ACC112 (cell line): ENCODE results near the gene EFCAB12.
"Not testable (repeated sequence)": the region's sequence is repeated elsewhere in the genome, so short reads cannot be mapped to it uniquely, and the experiment has no call there.

ENCODE experiments used
- H2AFZ ChIP-seq: fragments of 200-600 bp; sonication (generic); one replicate; pipeline ENCODE4 v1.6.0; 2017; ENCODE audit warnings: antibody characterized with exemption, low read length; ENCODE audit not compliant: unreplicated experiment
- H3K27ac ChIP-seq: fragments of 200-600 bp; sonication (generic); 2 replicates; pipeline ENCODE4 v1.5.1; 2014; ENCODE audit warnings: low read depth, mild to moderate bottlenecking, antibody characterized with exemption, low read length, moderate library complexity
- H3K27me3 ChIP-seq: fragments of 200-600 bp; sonication (generic); 2 replicates; pipeline ENCODE4 v1.6.1; 2014; ENCODE audit warnings: mild to moderate bottlenecking, antibody characterized with exemption, low read length, moderate library complexity, mixed read lengths; ENCODE audit not compliant: insufficient read depth
- H3K36me3 ChIP-seq: fragments of 200-600 bp; sonication (generic); 2 replicates; pipeline ENCODE4 v1.6.1; 2016; ENCODE audit warnings: mild to moderate bottlenecking, antibody characterized with exemption, low read length, moderate library complexity, mixed read lengths; ENCODE audit not compliant: insufficient read depth
- H3K4me1 ChIP-seq: fragments of 200-600 bp; sonication (generic); one replicate; pipeline ENCODE4 v1.6.1; 2016; ENCODE audit warnings: low read length, mixed read lengths; ENCODE audit not compliant: insufficient read depth, unreplicated experiment, control insufficient read depth
- H3K4me3 ChIP-seq: fragments of 200-600 bp; sonication (generic); 2 replicates; pipeline ENCODE4 v1.5.1; 2014; ENCODE audit warnings: mild to moderate bottlenecking, low read depth, low read length
- H3K79me2 ChIP-seq: fragments of 200-600 bp; sonication (generic); one replicate; pipeline ENCODE4 v1.6.0; 2016; ENCODE audit warnings: low read length; ENCODE audit not compliant: control insufficient read depth, unreplicated experiment, insufficient read depth

The EFCAB12 gene

DNA sequence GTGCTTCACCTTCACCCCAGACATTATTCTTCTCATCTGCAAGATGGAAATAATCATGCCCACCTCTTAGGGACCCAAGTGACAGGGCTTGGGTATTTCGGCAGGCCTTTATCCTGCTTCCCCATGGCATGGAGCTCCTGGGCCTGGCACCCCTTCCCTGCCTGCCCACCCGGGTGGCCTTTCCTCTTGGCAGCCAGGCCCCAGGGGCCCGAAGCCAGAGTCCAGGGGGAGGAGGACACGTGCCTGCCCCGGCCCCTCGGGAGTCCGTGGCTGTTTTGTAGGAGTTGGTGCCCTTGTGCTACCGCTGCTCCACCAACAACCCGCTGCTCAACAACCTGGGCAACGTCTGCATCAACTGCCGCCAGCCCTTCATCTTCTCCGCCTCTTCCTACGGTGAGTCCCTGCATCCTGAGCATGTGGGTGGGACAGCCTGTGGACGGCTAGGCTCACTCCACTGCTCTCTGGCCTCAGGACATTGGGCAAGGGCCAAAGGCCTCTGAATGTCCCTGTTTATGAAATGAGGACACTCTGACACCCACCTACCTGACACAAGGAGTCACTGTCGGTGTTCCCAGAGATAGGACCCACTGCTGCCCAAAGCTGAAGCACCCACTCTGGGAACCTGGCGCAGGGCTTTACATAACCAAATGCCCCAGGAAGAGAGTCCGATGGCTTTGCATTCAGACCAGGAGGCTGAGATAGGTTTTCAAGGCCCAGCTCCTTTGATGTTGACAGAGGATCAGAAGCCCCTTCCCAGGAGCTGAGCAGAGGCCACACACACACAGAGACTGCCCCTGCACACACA, 34.5 kb downstream of the EFCAB12 start:
- not testable (repeated sequence) for H3K4me3 ChIP-seq
- H3K36me3 ChIP-seq: peaks cover 12% of the 10 kb centered on the region

DNA sequence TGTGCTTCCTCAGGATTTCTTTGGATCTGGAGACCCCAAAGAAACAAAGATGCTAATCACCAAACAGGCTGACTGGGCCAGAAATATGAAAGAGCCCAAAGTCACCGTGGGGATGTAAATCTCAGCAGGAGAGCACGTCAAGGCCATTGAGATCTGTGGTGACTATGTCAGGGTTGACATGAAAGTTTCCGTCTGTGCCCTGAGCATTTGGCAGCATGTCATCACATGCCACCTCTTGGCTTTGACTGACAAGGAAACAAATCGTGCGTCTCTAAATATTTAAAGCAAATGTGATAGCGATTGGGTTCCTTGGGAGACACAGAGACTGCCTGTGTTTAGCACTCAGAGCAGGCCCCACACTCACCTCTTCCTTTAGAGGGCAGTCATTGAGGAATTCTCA, 35.2 kb downstream of the EFCAB12 start:
- H3K27ac ChIP-seq: no peak overlapping the region
- peaks cover 35% of the 10 kb centered on the region for H3K4me1 ChIP-seq
- peaks cover 12% of the 10 kb centered on the region for H3K36me3 ChIP-seq
- H3K27me3 ChIP-seq: no peaks in the 10 kb centered on the region
- peaks cover 33% of the 10 kb centered on the region for H3K79me2 ChIP-seq
- no peak overlapping the region for H2AFZ ChIP-seq
- no peak overlapping the region for H3K4me3 ChIP-seq

More for the DNA sequence above, 34.5 kb downstream of the EFCAB12 start:
- Histone ChIP-seq H3K79me2 (peaks cover 39% of the 10 kb centered on the region), H3K4me1 (peaks cover 30% of the 10 kb centered on the region)
- H2AFZ ChIP-seq, H3K27me3 ChIP-seq, H3K27ac ChIP-seq: not testable (repeated sequence)

DNA sequence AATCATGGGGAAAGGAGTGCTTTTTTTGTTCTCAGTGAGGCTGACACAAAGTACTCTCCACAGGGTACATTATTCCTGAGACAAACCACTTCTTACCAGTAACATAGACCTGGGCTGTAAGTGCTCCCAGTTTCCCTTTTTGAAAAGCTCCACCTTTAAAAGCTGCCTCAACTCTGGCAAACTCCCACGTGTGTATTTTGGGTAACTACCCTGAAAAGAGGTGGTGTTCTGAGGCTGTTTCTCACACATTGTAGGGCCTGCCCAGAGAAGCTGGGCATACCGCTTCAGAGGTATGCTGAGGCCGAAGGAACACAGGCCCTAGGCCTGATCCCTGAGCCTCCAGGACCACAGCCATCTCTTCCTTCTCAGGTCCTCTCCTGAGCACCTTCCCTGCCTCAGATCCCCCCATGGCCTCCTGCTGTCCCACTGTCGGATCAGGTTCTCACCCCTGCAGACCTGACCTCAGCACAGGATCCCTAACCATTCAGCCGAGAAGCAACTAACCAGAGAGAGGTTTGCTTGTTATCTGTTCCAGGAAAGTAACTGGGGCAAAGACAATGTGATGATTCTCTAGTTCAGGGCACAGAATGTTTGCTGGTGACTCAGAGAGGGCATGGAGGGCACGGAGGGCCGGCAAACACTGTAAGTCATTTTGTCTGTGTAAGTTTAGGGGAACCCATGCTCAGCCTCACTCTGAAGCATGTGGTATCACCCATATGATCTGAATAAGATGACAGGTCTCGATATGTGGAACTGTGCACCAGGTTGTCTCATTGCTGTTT, 36.1 kb downstream of the EFCAB12 start:
- Histone ChIP-seq H3K36me3 (peaks cover 12% of the 10 kb centered on the region), H3K79me2 (peaks cover 23% of the 10 kb centered on the region), H3K27ac (peak overlapping the region; percentile 50; the same call in 1 of the 2 replicates), H3K4me1 (peaks cover 37% of the 10 kb centered on the region)
- not testable (repeated sequence) for H3K4me3 ChIP-seq, H2AFZ ChIP-seq, H3K27me3 ChIP-seq

DNA sequence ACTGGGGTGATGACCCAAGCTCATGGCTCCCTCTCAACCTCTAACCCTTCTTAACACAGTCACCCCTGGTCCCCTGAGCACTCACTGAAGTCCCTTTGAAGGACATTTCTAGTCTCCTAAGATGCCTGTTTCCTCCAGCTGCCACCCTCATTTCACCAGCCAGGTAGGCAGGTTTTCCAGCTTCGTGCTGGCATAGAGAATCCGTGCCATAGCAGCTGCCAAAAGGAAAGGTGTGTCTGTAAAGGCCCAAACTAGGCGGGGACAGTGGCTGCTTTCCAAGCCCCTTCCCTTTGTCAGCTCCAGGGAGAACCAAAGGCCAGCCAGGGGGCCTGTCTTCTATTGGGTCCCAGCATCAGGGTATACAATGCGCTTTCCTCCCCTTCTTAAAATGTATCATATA, 36.9 kb downstream of the EFCAB12 start:
- peaks cover 37% of the 10 kb centered on the region for H3K4me1 ChIP-seq
- not testable (repeated sequence) for H3K27ac ChIP-seq, H2AFZ ChIP-seq, H3K4me3 ChIP-seq, H3K27me3 ChIP-seq
- H3K36me3 ChIP-seq: peaks cover 12% of the 10 kb centered on the region
- H3K79me2 ChIP-seq: peaks cover 16% of the 10 kb centered on the region

DNA sequence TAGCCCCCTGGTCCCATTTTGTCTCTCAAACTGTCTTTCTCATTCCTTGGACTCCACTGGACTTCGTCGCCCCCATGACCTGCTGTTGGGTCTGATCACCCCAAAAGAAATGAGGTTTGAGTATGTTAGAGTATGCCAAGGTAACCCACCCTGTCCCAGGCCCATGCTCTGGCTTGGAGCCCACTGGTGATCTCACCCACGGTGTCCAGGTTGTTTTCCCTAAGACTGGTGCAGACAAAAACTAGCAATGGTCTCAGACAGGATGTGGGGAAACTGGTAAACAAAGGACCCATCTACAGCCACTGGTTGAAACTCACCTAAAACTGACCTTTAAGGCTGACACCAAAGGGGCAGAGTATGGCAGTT, 38.9 kb downstream of the EFCAB12 start:
- no peak overlapping the region for H2AFZ ChIP-seq
- no peaks in the 10 kb centered on the region for H3K27me3 ChIP-seq
- H3K36me3 ChIP-seq: peaks cover 12% of the 10 kb centered on the region
- H3K4me1 ChIP-seq: peaks cover 37% of the 10 kb centered on the region
- no peaks in the 10 kb centered on the region for H3K79me2 ChIP-seq
- H3K27ac ChIP-seq: peak overlapping the region; percentile 96
- H3K4me3 ChIP-seq: no peak overlapping the region

DNA sequence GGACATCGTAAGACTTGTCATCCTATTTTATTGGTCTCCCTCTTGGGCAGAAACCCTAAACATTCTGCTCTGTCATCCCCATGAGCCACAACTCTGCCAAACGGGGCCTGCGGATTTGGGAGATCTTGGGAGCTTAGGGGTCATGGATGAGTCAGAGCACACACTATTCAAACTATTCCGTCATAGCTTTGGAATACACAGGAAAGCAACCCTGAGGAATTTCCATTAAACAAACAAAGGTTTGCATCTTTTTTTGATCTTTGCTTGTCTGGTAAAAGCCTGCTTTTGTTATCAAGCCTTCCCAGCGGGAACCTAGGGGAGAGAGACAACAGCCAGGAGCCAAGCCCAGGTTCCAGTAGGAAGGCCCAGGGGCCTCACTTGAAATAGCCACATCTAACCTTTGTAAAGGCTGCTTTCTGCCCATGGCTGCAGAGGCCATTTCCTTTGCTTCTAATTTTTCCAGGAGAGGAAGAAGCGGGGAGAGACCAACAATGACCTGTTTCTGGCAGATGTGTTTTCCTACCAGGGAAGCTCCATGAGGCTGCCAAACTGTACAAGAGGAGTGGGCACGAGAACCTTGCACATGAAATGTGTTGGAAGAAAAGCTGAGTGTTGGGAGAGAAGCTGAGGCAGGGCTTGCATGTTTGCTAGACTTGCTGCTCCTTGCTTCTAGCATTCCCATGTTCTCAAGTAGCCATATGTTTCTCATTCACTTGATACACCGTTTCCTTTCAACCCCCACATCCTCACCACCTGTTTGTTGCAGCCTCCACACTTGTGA, 39.5 kb downstream of the EFCAB12 start:
- H3K4me3 ChIP-seq, H2AFZ ChIP-seq, H3K79me2 ChIP-seq, H3K27me3 ChIP-seq: not testable (repeated sequence)
- Histone ChIP-seq H3K4me1 (peaks cover 37% of the 10 kb centered on the region), H3K27ac (peak overlapping the region; percentile 96), H3K36me3 (peaks cover 12% of the 10 kb centered on the region)

DNA sequence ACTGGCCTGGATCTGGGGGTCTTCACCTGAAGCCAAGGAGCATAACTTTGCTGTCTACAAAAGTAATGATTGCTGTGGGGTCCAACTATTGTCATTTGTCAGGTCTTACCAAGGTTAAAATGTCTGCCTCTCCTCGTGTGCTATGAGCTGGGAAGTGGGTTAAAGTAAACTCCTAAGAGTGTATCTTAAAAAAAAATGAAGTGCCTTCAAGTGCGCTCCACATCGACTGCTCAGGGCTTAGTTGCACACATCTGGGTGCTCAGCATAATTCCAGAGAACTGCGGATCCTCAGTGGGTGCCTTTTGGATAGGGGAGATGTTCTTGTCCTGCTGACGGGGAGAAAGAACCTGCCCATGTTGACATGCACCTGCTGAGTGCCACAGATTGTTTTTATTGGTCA, 40.9 kb downstream of the EFCAB12 start:
- peaks cover 30% of the 10 kb centered on the region for H3K4me1 ChIP-seq
- no peak overlapping the region for H2AFZ ChIP-seq
- H3K36me3 ChIP-seq: peaks cover 12% of the 10 kb centered on the region
- H3K27me3 ChIP-seq: no peaks in the 10 kb centered on the region
- no peaks in the 10 kb centered on the region for H3K79me2 ChIP-seq
- no peak overlapping the region for H3K27ac ChIP-seq
- H3K4me3 ChIP-seq: no peak overlapping the region

DNA sequence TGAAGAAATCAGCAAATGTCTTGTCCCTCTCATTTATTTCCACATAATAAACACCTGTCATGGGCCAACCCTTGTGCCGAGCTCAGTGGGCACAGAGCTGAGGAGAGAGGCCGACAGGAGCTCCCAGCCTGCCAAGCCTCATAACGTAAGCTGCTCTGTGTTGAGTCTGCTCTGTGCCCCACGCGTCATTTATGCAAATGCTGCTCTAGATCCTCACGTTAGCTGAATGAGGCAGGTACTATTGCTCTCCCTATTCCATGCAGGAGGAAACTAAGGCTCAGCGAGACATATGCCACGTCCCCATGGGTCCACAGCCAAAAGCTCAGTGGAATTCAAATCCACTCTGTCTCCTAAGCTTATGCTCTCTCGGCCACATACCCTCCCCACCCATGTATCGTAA, 41.5 kb downstream of the EFCAB12 start:
- peaks cover 12% of the 10 kb centered on the region for H3K36me3 ChIP-seq
- H2AFZ ChIP-seq: no peak overlapping the region
- H3K27me3 ChIP-seq: no peaks in the 10 kb centered on the region
- H3K4me3 ChIP-seq: no peak overlapping the region
- no peaks in the 10 kb centered on the region for H3K79me2 ChIP-seq
- peaks cover 25% of the 10 kb centered on the region for H3K4me1 ChIP-seq
- H3K27ac ChIP-seq: no peak overlapping the region

DNA sequence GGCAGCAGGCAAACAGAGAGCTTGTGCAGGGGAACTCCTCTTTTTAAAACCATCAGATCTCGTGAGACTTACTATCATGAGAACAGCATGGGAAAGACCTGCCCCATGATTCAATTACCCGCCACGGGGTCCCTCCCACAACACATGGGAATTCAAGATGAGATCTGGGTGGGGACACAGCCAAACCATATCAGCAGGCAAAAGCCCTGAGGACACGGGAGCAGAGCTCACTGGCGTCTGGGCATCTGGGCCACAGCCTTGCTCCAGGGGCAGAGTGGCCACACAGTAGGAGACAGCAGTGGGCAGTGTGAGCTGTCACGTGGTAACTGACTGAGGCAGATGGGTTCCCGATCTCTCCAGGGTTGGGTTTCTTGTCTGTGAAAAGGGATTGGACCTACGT, 42.9 kb downstream of the EFCAB12 start:
- H3K79me2 ChIP-seq, H3K4me3 ChIP-seq, H3K27me3 ChIP-seq, H3K36me3 ChIP-seq, H3K27ac ChIP-seq, H2AFZ ChIP-seq: not testable (repeated sequence)
- H3K4me1 ChIP-seq: peaks cover 24% of the 10 kb centered on the region

DNA sequence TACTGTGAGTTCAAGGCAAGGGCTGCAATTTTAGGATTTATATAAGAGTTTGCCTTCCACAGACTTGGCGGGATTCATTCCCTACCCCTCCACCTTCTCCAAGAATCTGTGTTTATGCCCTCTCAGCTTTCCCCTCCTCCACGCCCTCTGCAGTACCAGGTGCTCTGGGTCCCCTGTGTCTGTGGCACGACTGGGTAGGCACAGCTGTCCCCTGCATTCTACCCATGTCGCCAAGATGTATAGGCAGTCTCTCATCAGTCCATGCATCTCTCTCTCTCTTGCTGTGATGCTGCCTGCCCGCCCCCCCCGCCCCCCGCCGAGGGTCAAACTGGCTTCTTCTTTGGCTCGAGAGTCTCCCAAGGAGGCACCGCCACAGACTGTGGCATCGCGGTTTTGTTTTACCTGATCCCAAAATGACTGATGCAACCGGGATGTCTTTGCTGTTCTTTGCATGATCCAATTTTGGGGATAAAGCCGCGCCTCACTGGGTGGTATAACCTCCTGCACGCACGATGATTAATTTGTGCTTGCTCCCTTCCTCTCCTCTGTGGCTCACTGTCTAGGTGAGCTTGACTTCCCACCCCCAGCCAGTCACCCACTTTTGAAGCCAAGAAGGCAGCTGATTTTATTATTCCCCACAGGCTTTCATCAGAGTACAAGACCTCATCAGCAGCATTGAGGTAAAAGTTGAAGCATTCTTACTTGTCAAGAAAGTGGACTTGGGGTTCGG, 43.7 kb downstream of the EFCAB12 start:
- Histone ChIP-seq H2AFZ (no peak overlapping the region), H3K79me2 (no peaks in the 10 kb centered on the region), H3K4me1 (peaks cover 24% of the 10 kb centered on the region), H3K27me3 (no peaks in the 10 kb centered on the region), H3K4me3 (no peak overlapping the region), H3K36me3 (peaks cover 5% of the 10 kb centered on the region; the same call in 1 of the 2 replicates), H3K27ac (no peak overlapping the region)
